RWPE1 (cell line): ENCODE measurements around the gene LCT.

ENCODE experiments used
- CTCF ChIA-PET: fragments of 350-600 bp; sonication (Branson Sonifier 250); formaldehyde crosslinking; extraction: SDS; loops from one replicate; lab custom pipeline; 2021; lab: Yijun Ruan, JAX
- POLR2A ChIA-PET: fragments of 400-600 bp; formaldehyde crosslinking; extraction: SDS; loops from one replicate; lab custom pipeline; 2020; ENCODE audit warnings: antibody characterized with exemption; ENCODE audit not compliant: low non-redundant PET; lab: Yijun Ruan, JAX
- DNase-seq: peaks from one replicate; pipeline ENCODE4 v3.0.0; 2012; ENCODE audit warnings: low spot score
- H3K27ac ChIP-seq: fragments of 450-650 bp; 2 replicates; pipeline ENCODE4 v1.5.1; 2017
- CTCF ChIP-seq: fragments of 450-650 bp; conservative IDR thresholded peaks from 2 replicates; pipeline ENCODE4 v1.5.1; 2017; ENCODE audit warnings: low read depth, mild to moderate bottlenecking

The LCT gene

GRCh38 chr2:135850892-135851668 is 14.1 kb upstream of the LCT start:
- no peak overlapping the region for H3K27ac ChIP-seq
- ChIA-PET POLR2A (no interaction called here), CTCF (interaction anchor here (0.6 to 1.2 kb wide), 2 partner anchors 16 to 53 kb away, joined by 3 read pairs; no protein-coding TSS in a partner anchor)
- TF ChIP-seq CTCF, result no peak
- no peak for DNase-seq

GRCh38 chr2:135849087-135849486 is 12.1 kb upstream of the LCT start:
- no peak overlapping the region for H3K27ac ChIP-seq
- ChIA-PET CTCF (no interaction called here), POLR2A (no interaction called here)
- no peak for TF ChIP-seq CTCF
- DNase-seq, result no peak

GRCh38 chr2:135845997-135846396 is 9.0 kb upstream of the LCT start:
- CTCF ChIA-PET, result no interaction called here
- POLR2A ChIA-PET, result no interaction called here
- no peak for DNase-seq
- no peak for TF ChIP-seq CTCF
- H3K27ac ChIP-seq, result no peak overlapping the region

- DNase-seq, result no peak
- POLR2A ChIA-PET, result no interaction called here
- no peak overlapping the region for H3K27ac ChIP-seq
- CTCF ChIA-PET, result no interaction called here
- no peak for TF ChIP-seq CTCF
These were observed 8.3 kb upstream of the LCT start for GRCh38 chr2:135845257-135845656.

- DNase-seq, result no peak
- ChIA-PET POLR2A (no interaction called here), CTCF (no interaction called here)
- no peak overlapping the region for H3K27ac ChIP-seq
- TF ChIP-seq CTCF, result no peak
These were observed 7.4 kb upstream of the LCT start for GRCh38 chr2:135844301-135844895.

- H3K27ac ChIP-seq, result no peak overlapping the region
- POLR2A ChIA-PET, result no interaction called here
- CTCF ChIA-PET, result no interaction called here
- DNase-seq, result no peak
- TF ChIP-seq CTCF, result no peak
These were observed 6.7 kb upstream of the LCT start for GRCh38 chr2:135843671-135844070.
